ENCODE results near the gene TCP11L2.
A peak's percentile ranks its signal among the peaks of the same experiment; 100 is the strongest.

TCP11L2 gene

DNA sequence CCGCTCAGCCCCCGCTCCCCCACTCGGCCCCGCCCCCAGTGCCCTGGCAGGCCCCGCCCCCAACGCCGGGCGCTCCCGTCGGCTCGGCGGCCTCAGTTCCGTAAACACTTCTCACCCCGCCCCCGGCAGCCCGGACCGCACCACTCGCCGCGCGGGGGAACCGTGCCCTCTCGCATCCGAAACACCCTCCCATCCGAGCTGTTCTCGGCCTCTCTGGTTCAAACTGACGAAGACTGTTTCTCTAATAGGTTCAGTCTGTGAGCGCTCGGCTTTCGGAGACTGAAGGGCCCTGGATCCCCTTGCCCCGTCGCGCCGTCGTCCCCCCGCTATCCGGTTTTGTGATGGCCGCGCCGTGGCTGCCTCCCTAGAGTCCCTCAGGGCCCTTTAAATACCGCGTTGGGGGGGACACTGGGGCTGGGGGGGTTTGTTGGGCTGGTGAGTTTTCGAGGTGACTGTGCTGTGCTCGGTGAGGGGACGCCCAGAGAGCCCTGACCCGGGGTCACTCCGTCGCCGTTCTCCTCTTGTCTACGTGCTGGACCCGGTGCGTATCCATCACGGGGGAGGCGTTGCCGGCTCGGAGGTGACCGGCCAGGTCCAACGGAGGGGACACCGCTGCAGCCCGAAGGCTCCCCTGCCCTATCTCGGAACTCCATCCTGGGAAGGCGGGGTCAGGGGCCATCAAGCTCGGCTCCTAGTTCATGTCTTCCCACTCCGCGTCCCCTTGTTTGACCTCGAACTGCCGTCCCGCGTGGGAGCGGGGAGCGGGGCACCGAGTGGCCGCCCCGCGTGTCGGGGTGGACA, at the start of gene TCP11L2:
TCP11L2 (plus strand) TSS at position 333 of the 801 bp plus-strand sequence. CDS start 8,343 bp downstream, outside the sequence.
- peak; percentile 49 for DNase-seq (ENCODE audit: low read depth)

DNA sequence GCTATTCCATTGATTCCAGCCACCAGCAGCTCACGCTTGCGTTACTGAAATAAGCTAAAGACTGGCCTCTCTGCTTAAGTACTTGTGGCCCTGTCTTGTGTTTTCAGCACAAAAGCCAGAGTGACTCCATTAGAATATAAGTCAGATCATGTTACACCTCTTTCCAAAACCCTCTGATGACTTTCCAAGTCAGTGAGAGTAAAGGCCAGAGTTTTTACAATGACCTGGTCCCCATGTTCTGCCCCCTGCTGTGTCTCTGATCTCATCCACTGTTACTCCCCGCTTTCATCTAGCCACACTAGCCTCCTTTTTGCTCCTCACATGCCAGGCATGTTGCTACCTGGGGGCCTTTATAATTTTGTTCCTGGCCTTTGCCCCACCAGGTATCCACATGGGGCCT, 47.8 kb upstream of the TCP11L2 start:
- DNase-seq (ENCODE audit: low read depth), result no peak

DNA sequence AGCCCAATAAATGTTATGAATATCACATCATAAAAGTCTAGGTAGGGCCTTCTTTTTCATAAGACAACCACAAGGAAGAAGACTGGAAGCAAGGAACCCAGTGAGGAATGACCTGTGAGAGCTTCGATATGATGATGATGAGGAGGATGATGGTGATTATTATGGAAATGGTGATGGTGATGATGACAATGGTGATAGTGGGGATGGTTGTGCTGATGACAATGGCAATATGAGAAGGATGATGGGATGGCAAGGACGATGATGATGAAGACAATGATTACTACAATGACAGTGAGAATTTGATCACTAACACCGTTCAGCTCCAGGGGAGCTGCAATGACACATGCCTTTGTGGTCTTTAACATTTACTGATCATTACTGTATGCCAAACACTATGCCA, 47.0 kb upstream of the TCP11L2 start:
- no peak for DNase-seq (ENCODE audit: low read depth)

DNA sequence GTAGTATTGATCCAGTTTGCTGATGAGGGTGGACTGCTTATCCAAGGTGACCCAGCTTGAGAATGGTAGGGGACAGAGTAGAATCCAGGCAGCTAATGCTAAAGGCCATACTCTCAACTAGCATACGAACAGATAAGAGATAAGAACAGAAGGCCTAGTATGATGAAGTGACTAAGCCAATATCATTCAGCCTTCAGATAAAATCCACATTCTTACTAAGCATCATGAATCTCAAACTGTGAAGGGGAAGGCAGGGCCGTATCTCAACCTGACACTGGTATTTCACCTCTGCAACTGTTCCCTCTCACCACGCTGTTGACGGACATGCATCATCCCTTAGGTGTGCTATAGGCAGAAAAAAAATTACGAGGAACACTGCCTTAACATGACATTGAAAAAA, 46.6 kb upstream of the TCP11L2 start:
- no peak for DNase-seq (ENCODE audit: low read depth)

DNA sequence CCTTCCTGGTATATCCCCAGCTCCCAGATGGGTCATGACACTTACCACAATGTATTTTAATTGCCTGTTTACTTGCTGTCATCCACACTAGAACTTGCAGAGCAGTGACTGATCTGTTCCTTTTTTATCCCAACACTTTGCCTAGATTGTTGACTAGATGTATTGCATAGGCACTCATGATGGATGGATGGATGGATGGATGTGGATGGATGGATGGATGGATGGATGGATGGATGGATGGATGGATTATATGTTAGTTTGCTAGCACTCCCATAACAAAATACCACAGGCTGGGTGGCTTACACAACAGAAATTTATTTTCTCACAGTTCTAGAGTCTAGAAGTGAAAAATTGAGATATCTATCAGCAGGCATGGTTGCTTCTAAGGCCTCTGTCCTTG, 46.0 kb upstream of the TCP11L2 start:
- DNase-seq (ENCODE audit: low read depth), result no peak

DNA sequence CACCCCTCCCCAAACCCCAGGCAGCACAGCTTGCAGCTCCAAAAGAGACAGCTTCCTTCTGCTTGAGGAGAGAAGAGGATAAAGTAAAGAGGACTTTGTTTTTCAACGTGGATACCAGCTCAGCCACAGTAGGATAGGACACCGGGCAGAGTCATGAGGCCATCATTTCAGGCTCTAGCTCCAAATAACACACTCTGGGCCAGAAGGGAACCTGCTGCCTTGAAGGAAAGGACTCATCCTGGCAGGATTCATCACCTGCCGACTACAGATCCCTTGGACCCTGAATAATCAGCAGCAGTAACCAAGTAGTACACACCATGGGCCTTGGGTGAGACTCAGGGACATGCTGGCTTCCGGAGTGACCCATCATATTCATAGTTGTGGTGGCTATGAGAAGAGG, 44.3 kb upstream of the TCP11L2 start:
- no peak for DNase-seq (ENCODE audit: low read depth)

DNA sequence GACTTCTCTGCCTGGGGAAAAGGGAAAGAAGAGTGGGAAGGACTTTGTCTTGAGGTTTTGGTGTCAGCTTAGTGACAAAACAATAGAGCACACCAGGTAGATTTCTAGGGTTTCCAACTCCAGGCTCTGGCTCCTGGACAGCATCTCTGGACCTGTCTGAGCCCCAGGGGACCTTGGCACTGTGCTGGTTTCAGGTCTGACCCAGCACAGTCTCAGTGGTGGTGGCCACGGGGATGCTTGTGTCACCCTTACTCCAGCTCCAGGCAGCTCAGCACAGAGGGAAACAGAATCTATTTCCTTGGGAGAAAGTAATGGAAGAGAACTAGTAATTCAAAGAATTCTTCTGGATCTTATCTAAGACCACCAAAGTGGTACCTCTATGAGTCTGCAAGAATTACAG, 43.6 kb upstream of the TCP11L2 start:
- no peak for DNase-seq (ENCODE audit: low read depth)

DNA sequence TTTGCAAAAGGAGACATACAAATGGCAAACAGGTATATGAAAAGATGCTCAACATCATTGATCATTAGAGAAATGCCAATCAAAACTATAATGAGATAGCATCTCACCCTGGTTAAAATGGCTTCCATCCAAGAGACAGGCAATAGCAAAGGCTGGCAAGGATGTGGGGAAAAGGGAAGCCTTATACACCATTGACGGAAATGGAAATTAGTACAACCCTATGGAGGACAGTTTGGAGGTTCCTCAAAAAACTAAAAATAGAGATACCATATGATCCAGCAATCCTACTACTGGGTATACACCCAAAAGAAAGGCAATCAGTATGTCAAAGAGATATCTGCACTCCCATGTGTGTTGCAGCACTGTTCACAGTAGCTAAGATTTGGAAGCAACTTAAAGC, 37.4 kb upstream of the TCP11L2 start:
- no peak for DNase-seq (ENCODE audit: low read depth)

DNA sequence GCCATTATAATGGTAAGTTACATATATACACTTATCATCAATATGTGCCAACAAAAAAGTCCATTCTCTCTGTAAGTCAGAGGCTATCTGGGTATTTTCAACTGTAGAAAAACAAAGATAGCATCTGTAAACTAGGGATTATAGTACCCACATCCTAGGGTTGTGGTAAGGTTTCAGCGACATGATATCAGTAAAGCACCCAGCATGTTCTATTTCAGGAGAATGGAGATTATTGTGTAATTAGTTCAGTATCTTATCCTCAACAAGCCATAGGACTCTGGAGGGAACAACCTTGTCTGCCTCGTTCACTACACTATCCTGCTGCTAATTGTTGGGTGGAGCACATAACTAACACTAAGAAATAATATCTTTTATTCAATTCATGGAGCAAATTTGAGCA, 35.0 kb upstream of the TCP11L2 start:
- no peak for DNase-seq (ENCODE audit: low read depth)

DNA sequence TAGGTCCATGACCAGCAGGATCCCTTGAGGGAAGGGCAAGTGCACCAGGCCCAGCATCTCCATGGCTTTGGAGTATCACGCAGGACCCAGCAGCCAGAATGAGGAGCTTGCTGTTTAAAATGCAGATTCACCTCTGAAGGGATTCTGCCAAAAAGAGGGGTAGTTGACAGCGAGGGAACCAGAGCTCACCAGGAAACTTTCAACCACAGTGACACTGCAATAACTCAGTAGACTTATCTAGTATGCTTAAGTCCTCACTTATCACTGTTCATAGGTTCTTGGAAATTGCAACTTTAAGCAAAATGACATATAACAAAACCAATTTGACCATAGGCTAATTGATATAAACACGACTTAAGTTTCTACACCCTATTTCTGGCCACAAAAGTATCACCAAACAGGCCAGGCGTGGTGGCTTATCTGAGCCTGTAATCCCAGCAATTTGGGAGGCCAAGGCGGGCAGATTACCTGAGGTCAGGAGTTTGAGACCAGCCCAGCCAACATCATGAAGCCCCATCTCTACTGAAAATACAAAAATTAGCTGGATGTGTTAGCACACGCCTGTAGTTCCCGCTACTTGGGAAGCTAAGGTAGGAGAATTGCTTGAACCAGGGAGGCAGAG, 33.3 kb upstream of the TCP11L2 start:
- DNase-seq (ENCODE audit: low read depth), result no peak

DNA sequence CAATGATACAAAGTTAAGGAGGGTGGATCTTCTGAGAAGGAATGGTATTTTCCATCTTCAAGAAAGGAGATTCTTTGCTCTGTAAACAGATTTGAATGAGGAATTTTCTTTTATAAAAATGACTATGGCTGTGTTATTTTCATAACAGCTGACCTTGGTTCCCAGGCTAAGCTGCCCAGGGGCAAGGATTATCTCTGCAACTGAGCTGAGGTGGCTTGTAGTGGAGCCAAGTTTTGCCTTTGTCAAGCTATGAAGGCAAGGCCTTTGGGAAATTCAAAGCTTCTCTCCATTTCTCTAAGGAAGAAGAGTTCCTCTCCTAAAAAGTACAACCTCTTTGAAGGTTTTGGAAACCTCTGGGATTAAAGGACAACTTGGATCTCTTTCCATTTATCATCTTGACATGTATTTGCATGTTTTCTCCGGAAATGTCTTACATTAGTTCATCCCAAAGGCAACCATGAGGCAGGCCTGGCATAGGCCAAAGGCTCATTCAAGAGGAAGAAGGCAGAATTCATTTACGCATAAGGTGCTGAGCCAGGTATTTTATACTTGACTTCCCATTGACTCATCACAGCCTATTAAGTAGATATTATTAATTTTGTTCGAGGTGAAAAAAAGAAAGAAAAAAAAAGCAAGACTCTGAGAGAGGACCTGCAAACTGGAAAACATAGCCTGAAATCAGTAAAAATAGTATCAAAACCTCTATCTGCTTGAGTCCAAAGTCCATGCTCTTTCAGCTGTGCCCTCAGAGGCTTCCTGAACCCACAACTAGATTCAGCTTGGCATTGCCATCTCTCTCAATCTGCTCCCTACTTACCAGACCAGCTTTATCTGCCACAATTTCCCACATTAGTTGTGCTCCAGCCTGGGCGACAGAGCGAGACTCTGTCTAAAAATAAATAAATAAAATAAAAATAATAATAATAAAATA, 30.7 kb upstream of the TCP11L2 start:
- DNase-seq (ENCODE audit: low read depth), result no peak

DNA sequence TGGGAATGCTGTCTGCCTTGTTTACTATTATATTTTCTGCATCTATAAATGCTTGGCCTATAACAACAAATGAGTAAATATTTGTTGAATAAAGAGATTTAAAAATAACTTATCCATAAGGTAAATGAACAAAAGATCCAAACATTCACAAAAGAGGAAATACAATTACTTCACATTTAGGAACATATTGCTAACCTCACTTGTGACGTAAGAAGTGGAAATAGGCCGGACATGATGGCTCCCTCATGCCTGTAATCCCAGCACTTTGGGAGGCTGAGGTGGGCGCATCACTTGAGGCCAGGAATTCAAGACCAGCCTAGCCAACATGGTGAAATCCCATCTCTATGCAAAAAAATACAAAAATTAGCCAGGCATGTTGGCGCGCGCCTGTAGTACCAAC, 29.0 kb upstream of the TCP11L2 start:
- DNase-seq (ENCODE audit: low read depth), result no peak

DNA sequence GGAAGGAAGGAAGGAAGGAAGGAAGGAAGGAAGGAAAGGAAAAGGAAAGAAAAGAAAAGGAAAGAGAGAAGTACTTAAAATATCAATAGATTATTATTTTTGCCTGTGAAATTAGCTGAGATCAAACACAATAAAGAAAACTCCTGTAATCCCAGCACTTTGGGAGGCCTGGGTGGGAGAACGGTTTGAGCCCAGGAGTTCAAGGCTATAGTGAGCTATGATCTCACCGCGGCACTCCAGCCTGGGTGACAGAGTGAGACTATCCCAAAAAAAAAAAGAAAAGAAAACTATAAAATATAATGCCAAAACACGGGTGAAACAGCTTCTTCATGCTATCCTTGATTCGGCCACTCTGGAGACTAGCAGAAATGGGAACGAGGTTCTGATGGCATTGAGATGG, 28.5 kb upstream of the TCP11L2 start:
- DNase-seq (ENCODE audit: low read depth), result no peak

DNA sequence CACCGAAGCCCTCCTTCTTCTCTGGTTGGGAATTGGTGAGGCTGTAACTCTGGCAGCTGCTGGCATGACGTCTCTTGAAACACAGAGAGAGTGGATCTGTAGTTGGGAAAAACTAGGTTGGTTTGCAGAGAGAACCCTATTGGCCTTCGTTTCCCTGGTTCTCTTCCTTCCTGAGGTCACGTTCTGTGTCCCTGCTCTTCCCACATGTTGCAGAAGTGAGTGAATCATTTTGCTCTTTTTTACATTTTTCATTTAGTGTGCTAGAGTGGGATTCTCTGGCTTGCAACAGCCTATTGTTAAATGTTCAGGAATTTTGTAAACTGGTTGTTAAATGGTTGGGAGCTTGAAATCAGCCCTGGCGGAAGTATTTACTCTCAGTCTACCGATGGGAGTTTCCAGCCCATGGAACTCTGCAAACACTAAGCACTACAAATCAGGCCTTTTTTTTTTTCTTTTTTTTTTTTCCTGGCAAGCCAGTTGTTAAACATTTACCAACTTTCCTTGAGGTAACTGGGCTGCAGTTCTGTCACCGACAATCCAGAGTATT, 27.9 kb upstream of the TCP11L2 start:
- no peak for DNase-seq (ENCODE audit: low read depth)

DNA sequence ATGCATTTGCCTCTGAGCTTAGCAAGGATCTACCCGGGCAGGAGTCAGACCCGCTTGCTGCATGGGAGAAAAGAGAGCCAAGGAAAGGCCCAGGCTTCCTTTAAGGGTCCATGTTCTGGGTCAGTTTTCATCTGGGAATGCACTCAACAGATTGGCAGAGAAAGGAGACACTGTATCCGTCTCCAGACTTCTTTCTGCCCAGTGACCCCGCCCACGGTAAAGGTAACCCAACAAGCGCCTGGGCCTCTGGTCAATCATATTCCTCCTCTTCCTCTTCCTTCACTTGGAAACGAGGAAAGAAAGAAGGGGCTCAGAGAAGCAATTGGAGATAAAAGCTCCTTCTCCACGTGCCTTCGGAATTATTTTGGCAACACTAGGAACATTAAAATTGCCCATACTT, 27.1 kb upstream of the TCP11L2 start:
- DNase-seq (ENCODE audit: low read depth), result no peak

DNA sequence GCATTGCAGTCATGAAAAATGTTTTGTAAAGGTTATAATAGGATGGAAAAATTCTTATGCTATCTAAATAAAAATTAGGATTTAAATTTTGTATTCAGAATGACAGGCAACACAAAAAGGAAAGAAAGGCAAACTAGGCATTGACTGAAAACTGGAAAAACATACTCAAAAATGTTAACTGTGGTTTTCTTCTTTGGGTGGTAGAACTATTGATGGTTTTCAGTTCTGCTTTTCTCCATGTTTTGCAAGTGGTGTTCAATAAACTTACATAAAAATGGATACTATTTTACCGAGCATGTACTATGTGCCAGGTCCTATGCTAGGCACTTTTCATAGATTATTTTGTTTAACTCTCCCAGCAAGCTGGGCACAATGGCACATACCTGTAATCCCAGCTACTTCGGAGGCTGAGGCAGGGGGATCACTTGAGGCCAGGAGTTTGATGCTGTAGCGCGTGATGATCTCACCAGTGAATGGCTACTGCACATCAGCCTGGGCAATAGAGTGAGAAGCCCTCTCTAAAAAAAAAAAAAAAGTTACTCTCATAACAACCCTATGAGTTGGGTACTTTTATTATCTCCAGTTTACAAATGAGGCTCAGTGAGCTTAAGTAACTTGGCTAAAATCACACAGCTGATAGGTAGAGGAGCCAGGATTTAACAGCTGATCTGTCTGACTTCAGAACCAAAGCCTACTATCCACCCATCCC, 26.3 kb upstream of the TCP11L2 start:
- no peak for DNase-seq (ENCODE audit: low read depth)

DNA sequence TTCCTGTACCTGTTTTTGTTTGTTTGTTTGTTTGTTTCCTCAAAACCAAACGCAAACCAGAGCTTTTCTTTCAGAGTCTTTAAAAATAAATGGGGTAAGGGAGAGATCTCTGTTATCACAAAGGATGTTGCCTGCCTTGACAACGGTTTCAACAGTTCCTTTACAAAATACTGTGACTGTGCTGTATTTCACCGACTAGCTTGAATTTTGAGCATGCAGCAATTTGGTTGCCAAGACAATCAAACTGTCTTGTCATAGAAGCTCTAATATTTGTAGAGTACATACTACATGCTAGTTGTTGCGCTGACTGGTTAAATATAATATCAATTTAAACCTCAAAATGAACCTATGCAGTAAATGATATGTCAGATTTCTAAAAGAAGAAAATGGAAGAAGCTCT, 22.4 kb upstream of the TCP11L2 start:
- no peak for DNase-seq (ENCODE audit: low read depth)

DNA sequence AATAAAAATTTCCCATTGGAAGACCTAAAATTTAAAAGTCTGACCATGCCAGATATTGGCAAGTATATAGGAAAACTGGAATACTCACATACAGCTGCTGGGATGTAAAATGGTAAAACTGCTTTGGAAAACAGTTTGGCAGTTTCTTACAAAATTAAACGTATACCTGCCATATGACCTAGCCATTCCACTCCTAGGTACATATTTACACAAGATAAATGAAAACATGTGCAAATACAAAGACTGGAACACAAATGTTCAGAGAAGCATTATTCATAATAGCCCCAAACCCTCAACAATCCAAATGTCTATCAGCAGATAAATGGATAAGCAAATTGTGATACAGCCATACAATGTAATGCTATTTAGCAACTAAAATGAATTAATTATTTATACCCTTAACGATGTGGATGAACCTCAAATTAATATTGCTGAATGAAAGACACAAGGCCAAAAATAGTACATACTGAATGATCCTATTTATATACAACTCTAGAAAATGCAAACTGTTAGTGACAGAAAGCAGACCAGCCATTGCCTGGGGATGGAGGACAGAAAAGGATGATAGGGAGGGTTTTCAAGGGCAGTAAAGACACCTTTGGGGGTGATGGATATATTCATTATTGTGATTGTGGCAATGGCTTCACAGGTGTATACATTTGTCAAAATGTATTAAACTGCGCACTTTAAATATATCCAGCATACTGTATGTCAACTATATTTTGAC, 21.3 kb upstream of the TCP11L2 start:
- no peak for DNase-seq (ENCODE audit: low read depth)

DNA sequence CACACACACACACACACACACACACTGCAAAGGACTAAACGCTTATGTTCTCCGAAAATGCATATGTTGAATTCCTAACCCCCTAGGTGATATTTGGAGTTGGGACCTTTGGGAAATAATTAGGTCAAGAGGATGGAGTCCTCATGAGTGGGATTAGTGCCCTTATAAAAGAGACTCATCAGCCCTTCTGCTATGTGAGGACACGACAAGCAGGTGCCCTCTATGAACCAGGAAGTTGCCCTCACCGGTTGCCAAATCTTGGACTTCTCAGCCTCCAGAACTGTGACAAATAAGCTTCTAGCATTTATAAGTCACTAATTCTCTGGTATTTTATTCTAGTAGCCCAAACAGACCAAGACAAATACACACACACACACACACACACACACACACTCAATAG, 20.7 kb upstream of the TCP11L2 start:
- no peak for DNase-seq (ENCODE audit: low read depth)

DNA sequence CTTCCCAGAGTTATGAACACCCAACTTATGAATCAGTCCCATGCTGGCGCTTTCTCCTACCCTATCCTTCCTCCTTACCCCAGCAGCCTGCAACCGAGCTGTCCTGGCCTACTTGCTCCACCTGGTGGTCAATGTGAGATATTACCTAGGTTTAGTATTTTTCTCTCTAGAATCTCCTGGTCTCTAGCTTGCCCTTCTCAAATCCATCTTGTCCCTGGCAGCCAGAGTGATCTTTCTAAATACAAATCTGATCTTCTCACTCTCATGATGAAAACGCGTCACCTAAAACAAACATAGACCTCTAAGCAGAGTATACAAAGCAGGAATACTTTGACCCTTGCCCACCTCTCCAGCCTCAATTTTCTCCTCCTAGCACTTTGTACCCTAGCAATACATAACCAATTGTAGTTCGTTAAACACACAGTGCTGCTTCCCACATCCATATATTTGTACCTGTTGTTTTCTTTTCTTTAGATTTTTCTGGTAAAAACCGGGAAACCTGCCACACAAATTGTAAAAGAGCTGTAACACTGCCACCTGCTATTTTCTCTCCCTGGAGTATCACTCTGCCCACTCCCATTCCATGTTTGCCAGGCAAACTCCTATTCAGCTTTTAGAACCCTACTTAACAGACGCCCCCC, 20.0 kb upstream of the TCP11L2 start:
- no peak for DNase-seq (ENCODE audit: low read depth)
